HepG2 (cell line): ENCODE data around the gene ALKBH2. TPM values are rescaled to one million over a fixed set of nuclear protein-coding genes. Genes with fewer than 3 reads are reported as not detected.

Source experiments
- ARID4A ChIP-seq: sonication (generic); formaldehyde crosslinking; IDR thresholded peaks from 2 replicates; pipeline ENCODE4 v1.5.0; 2020; ENCODE audit warnings: mild to moderate bottlenecking, missing genetic modification reagents, borderline replicate concordance
- DMAP1 ChIP-seq: IDR thresholded peaks from 2 replicates; pipeline ENCODE4 v1.6.1; 2016
- EP300 ChIP-seq, 3 experiments: sonication (generic) in 1 of 3; formaldehyde crosslinking in 1 of 3; IDR thresholded peaks; 2 replicates each; pipeline versions ENCODE4 v1.5.1 to v1.6.1; 2011 to 2020; ENCODE audit warnings: low read depth in 2 of 3, low read length in 2 of 3, borderline replicate concordance in 1 of 3, improper control_type of control experiment in 1 of 3, mild to moderate bottlenecking in 1 of 3, missing genetic modification reagents in 1 of 3, moderate library complexity in 1 of 3
- FOXA3 ChIP-seq: IDR thresholded peaks from 2 replicates; pipeline ENCODE4 v1.6.1; 2016; ENCODE audit warnings: missing genetic modification reagents, missing compliant biosample characterization
- GRHL1 ChIP-seq: sonication (generic); formaldehyde crosslinking; conservative IDR thresholded peaks from 2 replicates; pipeline ENCODE4 v1.8.0; 2022; ENCODE audit warnings: missing genetic modification reagents
- POLR2G ChIP-seq: fragments of 200-400 bp; formaldehyde crosslinking; IDR thresholded peaks from 2 replicates; pipeline ENCODE4 v1.6.1; 2018; ENCODE audit warnings: mild to moderate bottlenecking, low read depth, low read length, moderate library complexity
- RBAK ChIP-seq: sonication (generic); formaldehyde crosslinking; IDR thresholded peaks from 2 replicates; pipeline ENCODE4 v1.5.1; 2020; ENCODE audit warnings: mild to moderate bottlenecking, missing genetic modification reagents
- TBX2 ChIP-seq: sonication (generic); formaldehyde crosslinking; IDR thresholded peaks from 2 replicates; pipeline ENCODE4 v1.5.0; 2020; ENCODE audit warnings: missing genetic modification reagents, mild to moderate bottlenecking, borderline replicate concordance
- TOPORS ChIP-seq: sonication (generic); formaldehyde crosslinking; IDR thresholded peaks from 2 replicates; pipeline ENCODE4 v1.8.0; 2023; ENCODE audit warnings: mild to moderate bottlenecking, missing genetic modification reagents
- XRCC5 ChIP-seq: fragments of 200-400 bp; formaldehyde crosslinking; optimal IDR thresholded peaks from 2 replicates; pipeline ENCODE3; 2017; ENCODE audit warnings: mild to moderate bottlenecking, low read length
- ZNF160 ChIP-seq: sonication (generic); formaldehyde crosslinking; IDR thresholded peaks from 2 replicates; pipeline ENCODE4 v1.8.0; 2022; ENCODE audit warnings: mild to moderate bottlenecking, inconsistent platforms, missing genetic modification reagents
- ZNF24 ChIP-seq: fragments of 450-650 bp; IDR thresholded peaks from 2 replicates; pipeline ENCODE4 v1.6.1; 2017; ENCODE audit warnings: antibody characterized with exemption, mild to moderate bottlenecking
- polyA plus RNA-seq, 8 experiments: library from polyadenylated mRNA; depleted of rRNA in 3 of 8; stranded (reverse) in 7 of 8; unstranded in 1 of 8; fragments of >200 nt; fragmentation: Illumina TruSeq in 4 of 8; extraction: Trizol in 4 of 8; gene quantifications; 2 replicates each; pipeline versions ENCODE4 v1.2.1 to v1.2.3, GENCODE V29; 2011 to 2016; ENCODE audit warnings: low read depth in 4 of 8, missing spikeins in 1 of 8, mixed read lengths in 1 of 8; ENCODE audit not compliant: insufficient read depth in 1 of 8
- total RNA-seq, 5 experiments: library from RNA; depleted of rRNA; stranded (reverse); fragments of >200 nt; fragmentation: Illumina TruSeq; extraction: Trizol; gene quantifications; 2 replicates each; pipeline ENCODE4 v1.2.3, GENCODE V29; 2016; ENCODE audit warnings: low read depth in 1 of 5
- TF ChIP-seq, protein P1 (sequence below): IDR thresholded peaks from 2 replicates; pipeline ENCODE4 v1.6.1; 2016; ENCODE audit warnings: low read depth
- TF ChIP-seq, protein P2 (sequence below): sonication (generic); formaldehyde crosslinking; IDR thresholded peaks from 2 replicates; pipeline ENCODE4 v1.4.0; 2020; ENCODE audit warnings: missing genetic modification reagents

ALKBH2 gene
- total and polyA plus RNA-seq, 2 of the 13 experiments (the other 11 are each of a cell fraction or from before 2014, with no cell fraction given) = 21.0 to 40.5 TPM

DNA sequence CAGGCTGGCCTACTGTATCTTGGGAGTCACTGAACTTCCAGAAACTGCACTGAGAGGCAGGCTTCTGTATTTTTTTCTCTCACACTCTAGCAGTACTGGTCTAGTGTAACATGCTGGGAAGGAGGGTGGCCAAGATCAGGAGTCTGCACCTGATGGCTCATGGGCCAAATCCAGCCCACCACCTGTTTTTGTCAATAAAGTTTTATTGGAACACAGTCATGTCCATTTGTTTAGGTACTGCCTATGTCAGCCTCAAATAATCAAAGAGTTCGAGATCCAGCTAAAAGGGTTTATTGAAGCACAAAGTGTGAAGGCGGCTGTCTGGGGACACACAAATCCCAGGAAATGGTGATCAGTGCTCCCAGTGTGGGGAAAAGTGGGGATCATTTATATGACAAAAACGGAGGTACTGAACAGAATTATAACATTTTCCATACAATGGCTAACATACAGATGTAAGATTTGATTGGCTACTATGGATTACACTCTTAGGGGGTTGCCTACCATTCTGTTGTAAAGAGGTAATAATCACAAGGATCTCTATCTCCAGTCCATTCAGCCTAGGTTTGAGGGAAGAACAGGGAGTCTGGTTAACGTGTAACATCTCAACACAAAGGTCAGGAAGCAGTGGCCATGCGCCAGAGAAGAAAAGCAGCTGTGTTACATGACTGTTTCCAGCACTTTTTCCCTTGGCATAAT, 28.0 kb downstream of the ALKBH2 start (continued):
- peak; percentile 70 for TF ChIP-seq POLR2G
- TF ChIP-seq FOXA3 (CRISPR knock-in tag) = peak; percentile 39; the same call in 1 of the 2 replicates
- TF ChIP-seq TOPORS (CRISPR knock-in tag) = 0 out of 2 replicates have a peak, but pooled peaks have one; percentile 8
- TF ChIP-seq EP300 (IDR thresholded peaks at IDR 0.05; ENCODE audit: low read depth in 2 of 2, low read length in 2 of 2) = 0 out of 4 replicates have a peak, but pooled peaks of 1 of the 2 experiments have one; percentile 8
- TF ChIP-seq EP300 (CRISPR knock-in tag; IDR thresholded peaks at IDR 0.05; ENCODE audit: borderline replicate concordance) = no peak
- TF ChIP-seq ZNF24 = no peak
- peak; percentile 44; the same call in 1 of the 2 replicates for TF ChIP-seq ARID4A (CRISPR knock-in tag)
- no peak for TF ChIP-seq ZNF160 (CRISPR knock-in tag)
- no peak for TF ChIP-seq RBAK (CRISPR knock-in tag)
- TF ChIP-seq GRHL1 (CRISPR knock-in tag) = no peak
- TF ChIP-seq, protein P1, sequence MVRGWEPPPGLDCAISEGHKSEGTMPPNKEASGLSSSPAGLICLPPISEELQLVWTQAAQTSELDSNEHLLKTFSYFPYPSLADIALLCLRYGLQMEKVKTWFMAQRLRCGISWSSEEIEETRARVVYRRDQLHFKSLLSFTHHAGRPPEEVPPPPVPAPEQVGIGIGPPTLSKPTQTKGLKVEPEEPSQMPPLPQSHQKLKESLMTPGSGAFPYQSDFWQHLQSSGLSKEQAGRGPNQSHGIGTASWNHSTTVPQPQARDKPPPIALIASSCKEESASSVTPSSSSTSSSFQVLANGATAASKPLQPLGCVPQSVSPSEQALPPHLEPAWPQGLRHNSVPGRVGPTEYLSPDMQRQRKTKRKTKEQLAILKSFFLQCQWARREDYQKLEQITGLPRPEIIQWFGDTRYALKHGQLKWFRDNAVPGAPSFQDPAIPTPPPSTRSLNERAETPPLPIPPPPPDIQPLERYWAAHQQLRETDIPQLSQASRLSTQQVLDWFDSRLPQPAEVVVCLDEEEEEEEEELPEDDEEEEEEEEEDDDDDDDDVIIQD = 0 out of 2 replicates have a peak, but pooled peaks have one; percentile 15
- TF ChIP-seq XRCC5 = peak; percentile 21
- peak; percentile 82 for TF ChIP-seq DMAP1
- TF ChIP-seq, protein P2, sequence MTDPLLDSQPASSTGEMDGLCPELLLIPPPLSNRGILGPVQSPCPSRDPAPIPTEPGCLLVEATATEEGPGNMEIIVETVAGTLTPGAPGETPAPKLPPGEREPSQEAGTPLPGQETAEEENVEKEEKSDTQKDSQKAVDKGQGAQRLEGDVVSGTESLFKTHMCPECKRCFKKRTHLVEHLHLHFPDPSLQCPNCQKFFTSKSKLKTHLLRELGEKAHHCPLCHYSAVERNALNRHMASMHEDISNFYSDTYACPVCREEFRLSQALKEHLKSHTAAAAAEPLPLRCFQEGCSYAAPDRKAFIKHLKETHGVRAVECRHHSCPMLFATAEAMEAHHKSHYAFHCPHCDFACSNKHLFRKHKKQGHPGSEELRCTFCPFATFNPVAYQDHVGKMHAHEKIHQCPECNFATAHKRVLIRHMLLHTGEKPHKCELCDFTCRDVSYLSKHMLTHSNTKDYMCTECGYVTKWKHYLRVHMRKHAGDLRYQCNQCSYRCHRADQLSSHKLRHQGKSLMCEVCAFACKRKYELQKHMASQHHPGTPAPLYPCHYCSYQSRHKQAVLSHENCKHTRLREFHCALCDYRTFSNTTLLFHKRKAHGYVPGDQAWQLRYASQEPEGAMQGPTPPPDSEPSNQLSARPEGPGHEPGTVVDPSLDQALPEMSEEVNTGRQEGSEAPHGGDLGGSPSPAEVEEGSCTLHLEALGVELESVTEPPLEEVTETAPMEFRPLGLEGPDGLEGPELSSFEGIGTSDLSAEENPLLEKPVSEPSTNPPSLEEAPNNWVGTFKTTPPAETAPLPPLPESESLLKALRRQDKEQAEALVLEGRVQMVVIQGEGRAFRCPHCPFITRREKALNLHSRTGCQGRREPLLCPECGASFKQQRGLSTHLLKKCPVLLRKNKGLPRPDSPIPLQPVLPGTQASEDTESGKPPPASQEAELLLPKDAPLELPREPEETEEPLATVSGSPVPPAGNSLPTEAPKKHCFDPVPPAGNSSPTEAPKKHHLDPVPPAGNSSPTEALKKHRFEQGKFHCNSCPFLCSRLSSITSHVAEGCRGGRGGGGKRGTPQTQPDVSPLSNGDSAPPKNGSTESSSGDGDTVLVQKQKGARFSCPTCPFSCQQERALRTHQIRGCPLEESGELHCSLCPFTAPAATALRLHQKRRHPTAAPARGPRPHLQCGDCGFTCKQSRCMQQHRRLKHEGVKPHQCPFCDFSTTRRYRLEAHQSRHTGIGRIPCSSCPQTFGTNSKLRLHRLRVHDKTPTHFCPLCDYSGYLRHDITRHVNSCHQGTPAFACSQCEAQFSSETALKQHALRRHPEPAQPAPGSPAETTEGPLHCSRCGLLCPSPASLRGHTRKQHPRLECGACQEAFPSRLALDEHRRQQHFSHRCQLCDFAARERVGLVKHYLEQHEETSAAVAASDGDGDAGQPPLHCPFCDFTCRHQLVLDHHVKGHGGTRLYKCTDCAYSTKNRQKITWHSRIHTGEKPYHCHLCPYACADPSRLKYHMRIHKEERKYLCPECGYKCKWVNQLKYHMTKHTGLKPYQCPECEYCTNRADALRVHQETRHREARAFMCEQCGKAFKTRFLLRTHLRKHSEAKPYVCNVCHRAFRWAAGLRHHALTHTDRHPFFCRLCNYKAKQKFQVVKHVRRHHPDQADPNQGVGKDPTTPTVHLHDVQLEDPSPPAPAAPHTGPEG (CRISPR knock-in tag) = no peak
- peak; percentile 55 for TF ChIP-seq TBX2 (CRISPR knock-in tag)
